ENCODE results near the gene BLACAT1. TPM values are rescaled to one million over a fixed set of nuclear protein-coding genes. Genes with fewer than 3 reads are reported as not detected.

BLACAT1 gene
- total and polyA plus RNA-seq, 2 donors = 0.03 TPM; not detected in 1

- H3K4me3 ChIP-seq (ENCODE audit: low read depth, low read length) = peak overlapping the region; percentile 19
- H3K36me3 ChIP-seq (ENCODE audit: insufficient read depth) = no peaks in the 10 kb centered on the region
- WGBS = 1% methylated on average over 72 of the region's 74 CpGs
Measured at GRCh38 chr1:205456868-205457745, 1.3 kb upstream of the BLACAT1 start.

DNA sequence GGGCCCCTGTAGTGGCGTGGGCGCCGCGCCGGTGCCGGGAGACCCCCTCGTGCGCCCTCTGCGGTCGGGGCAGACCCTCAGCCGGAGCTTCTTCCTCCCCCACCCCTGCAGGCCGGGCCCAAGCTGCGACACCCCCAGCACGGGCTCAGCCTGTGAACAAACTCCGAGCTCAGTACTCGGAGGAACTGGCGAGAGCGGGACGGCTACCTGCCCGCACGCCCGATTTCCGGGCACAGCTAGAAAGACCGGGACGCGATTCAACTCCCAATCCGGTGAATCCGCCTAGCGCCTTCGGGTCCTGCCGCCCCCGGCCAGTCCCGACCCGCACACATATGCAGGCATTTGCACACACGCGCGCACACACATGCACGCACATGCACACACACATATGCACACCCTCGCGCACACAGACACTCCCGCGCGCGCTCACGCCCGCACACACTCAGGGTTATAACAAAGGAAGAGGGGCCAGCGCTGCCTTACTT is 580 bp upstream of the BLACAT1 start:
- Histone ChIP-seq H3K36me3 (ENCODE audit: insufficient read depth) (no peaks in the 10 kb centered on the region), H3K27ac (ENCODE audit: low read depth) (no peak overlapping the region), H3K4me3 (ENCODE audit: low read depth, low read length) (peak overlapping the region; percentile 19), H3K4me1 (ENCODE audit: insufficient read depth) (no peaks in the 10 kb centered on the region)
- under 1% methylated on average over 47 of the region's 47 CpGs for WGBS
- no peak for DNase-seq (ENCODE audit: extremely low spot score)

More at GRCh38 chr1:205456868-205457745, 1.3 kb upstream of the BLACAT1 start:
- Histone ChIP-seq H3K27ac (ENCODE audit: low read depth) (no peak overlapping the region), H3K4me1 (ENCODE audit: insufficient read depth) (no peaks in the 10 kb centered on the region)
- no peak for DNase-seq (ENCODE audit: extremely low spot score)

DNA sequence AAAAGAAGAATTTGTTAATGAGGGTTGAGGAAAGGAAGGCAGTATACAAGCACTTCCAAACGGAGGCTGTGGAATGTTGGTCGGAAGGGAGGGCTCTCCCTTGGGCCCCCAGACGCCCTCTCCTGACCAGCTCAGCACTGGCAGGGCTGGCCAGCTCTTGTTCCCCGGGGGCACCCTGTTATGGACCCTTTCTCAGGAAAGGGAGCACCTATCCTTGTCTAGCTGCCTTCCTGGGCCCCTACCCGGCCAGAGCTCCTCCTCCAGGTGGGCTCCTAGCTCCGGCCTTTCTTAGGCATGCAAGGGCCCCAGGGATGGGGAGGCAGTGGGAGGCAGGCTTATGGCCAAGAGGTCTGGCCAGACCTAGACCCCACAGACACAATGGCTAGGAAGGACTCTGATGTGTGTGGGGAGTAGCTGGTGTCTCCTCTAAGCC is 926 bp downstream of the BLACAT1 start:
- Histone ChIP-seq H3K36me3 (ENCODE audit: insufficient read depth) (no peaks in the 10 kb centered on the region), H3K4me1 (ENCODE audit: insufficient read depth) (no peaks in the 10 kb centered on the region), H3K4me3 (ENCODE audit: low read depth, low read length) (no peak overlapping the region), H3K27ac (ENCODE audit: low read depth) (no peak overlapping the region)
- WGBS = 18% methylated on average over 6 of the region's 6 CpGs
- DNase-seq (ENCODE audit: extremely low spot score) = no peak

GRCh38 chr1:205453466-205453865 is 2.4 kb downstream of the BLACAT1 start:
- DNase-seq (ENCODE audit: extremely low spot score) = no peak
- Histone ChIP-seq H3K4me3 (ENCODE audit: low read depth, low read length) (no peak overlapping the region), H3K27ac (ENCODE audit: low read depth) (no peak overlapping the region), H3K36me3 (ENCODE audit: insufficient read depth) (no peaks in the 10 kb centered on the region), H3K4me1 (ENCODE audit: insufficient read depth) (no peaks in the 10 kb centered on the region)
- 28% methylated on average over 3 of the region's 3 CpGs for WGBS

DNA sequence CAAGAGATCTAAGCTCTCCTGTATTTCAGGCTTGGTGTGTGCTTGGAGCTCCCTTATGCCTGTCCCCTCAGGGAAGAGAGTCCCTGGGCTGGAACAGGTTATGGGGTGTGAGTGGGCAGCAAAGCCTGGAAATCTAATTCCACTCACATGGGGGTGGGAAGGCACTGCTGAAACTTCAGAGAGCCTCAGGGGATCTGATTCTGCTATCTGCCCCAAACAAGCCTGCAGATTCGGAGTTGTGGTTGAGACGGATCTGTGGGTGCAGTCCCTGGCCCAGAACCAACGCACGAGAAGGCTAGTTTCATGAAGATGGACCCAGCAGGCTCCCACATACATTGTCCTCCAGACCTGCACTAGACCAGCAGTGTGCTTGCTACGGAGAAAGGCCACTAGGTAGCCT is 2.9 kb downstream of the BLACAT1 start:
- no peak for DNase-seq (ENCODE audit: extremely low spot score)
- Histone ChIP-seq H3K36me3 (ENCODE audit: insufficient read depth) (no peaks in the 10 kb centered on the region), H3K27ac (ENCODE audit: low read depth) (no peak overlapping the region), H3K4me1 (ENCODE audit: insufficient read depth) (no peaks in the 10 kb centered on the region), H3K4me3 (ENCODE audit: low read depth, low read length) (no peak overlapping the region)
- WGBS = 70% methylated on average over 5 of the region's 5 CpGs

GRCh38 chr1:205452364-205452763 is 3.5 kb downstream of the BLACAT1 start:
- Histone ChIP-seq H3K36me3 (ENCODE audit: insufficient read depth) (no peaks in the 10 kb centered on the region), H3K27ac (ENCODE audit: low read depth) (no peak overlapping the region), H3K4me3 (ENCODE audit: low read depth, low read length) (no peak overlapping the region), H3K4me1 (ENCODE audit: insufficient read depth) (no peaks in the 10 kb centered on the region)
- WGBS = 57% methylated on average over 2 of the region's 2 CpGs
- no peak for DNase-seq (ENCODE audit: extremely low spot score)

- no peak overlapping the region for H3K27ac ChIP-seq (ENCODE audit: low read depth)
- 52% methylated on average over 2 of the region's 2 CpGs for WGBS
- H3K4me1 ChIP-seq (ENCODE audit: insufficient read depth) = no peaks in the 10 kb centered on the region
- no peaks in the 10 kb centered on the region for H3K36me3 ChIP-seq (ENCODE audit: insufficient read depth)
- H3K4me3 ChIP-seq (ENCODE audit: low read depth, low read length) = no peak overlapping the region
- DNase-seq (ENCODE audit: extremely low spot score) = no peak
Measured at GRCh38 chr1:205451759-205452164, 4.1 kb downstream of the BLACAT1 start.

- DNase-seq (ENCODE audit: extremely low spot score) = no peak
- Histone ChIP-seq H3K4me3 (ENCODE audit: low read depth, low read length) (no peak overlapping the region), H3K27ac (ENCODE audit: low read depth) (no peak overlapping the region), H3K36me3 (ENCODE audit: insufficient read depth) (no peaks in the 10 kb centered on the region), H3K4me1 (ENCODE audit: insufficient read depth) (no peaks in the 10 kb centered on the region)
- whole genome bisulfite sequencing = 62% methylated on average over 5 of the region's 5 CpGs
Measured at GRCh38 chr1:205451202-205451601, 4.6 kb downstream of the BLACAT1 start.

GRCh38 chr1:205450448-205450847 is 5.4 kb downstream of the BLACAT1 start:
- WGBS = 58% methylated on average over 4 of the region's 4 CpGs
- Histone ChIP-seq H3K27ac (ENCODE audit: low read depth) (no peak overlapping the region), H3K4me1 (ENCODE audit: insufficient read depth) (no peaks in the 10 kb centered on the region)

DNA sequence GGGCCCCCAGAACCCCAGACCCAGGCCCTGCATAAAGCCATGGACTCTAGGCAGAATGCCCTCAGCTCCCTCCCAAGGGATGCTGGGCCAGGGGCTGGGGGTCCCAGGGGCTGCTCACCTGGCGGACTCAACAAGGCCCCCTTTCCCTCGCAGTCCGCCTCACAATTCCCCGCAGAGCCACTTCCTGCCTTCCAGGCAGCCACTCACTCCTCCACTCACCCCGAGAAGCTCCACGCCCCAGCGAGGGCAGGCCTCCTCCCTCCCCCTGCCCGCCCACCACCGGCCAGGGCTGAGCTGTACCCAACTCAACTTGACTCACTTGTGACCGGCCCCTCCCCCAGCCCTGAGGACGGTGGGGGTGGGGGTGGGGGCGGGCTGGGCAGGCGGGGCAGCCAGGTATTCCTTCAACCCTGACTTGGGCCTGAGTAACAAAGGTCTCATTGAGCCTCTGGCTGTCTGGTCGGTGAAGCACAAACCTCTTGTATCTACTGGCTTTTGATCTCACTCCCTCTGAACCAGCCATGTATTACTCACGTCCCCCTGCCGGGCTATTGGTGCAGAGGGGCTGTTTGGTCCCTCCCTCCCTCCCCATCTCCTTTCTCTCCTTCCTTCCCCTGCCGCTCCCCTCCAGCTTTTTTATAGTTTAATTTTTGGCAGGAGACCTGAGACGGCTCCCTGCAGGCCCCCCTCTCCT is 5.9 kb downstream of the BLACAT1 start:
- DNase-seq (ENCODE audit: extremely low spot score) = no peak
- no peak overlapping the region for H3K27ac ChIP-seq (ENCODE audit: low read depth)
- H3K4me1 ChIP-seq (ENCODE audit: insufficient read depth) = no peaks in the 10 kb centered on the region
- no peaks in the 10 kb centered on the region for H3K36me3 ChIP-seq (ENCODE audit: insufficient read depth)
- WGBS = 30% methylated on average over 18 of the region's 18 CpGs
- H3K4me3 ChIP-seq (ENCODE audit: low read depth, low read length) = no peak overlapping the region

More at GRCh38 chr1:205450448-205450847, 5.4 kb downstream of the BLACAT1 start:
- DNase-seq (ENCODE audit: extremely low spot score) = no peak
- no peak overlapping the region for H3K4me3 ChIP-seq (ENCODE audit: low read depth, low read length)
- no peaks in the 10 kb centered on the region for H3K36me3 ChIP-seq (ENCODE audit: insufficient read depth)

- WGBS = 86% methylated on average over 4 of the region's 4 CpGs
- no peak for DNase-seq (ENCODE audit: extremely low spot score)
- Histone ChIP-seq H3K27ac (ENCODE audit: low read depth) (no peak overlapping the region), H3K36me3 (ENCODE audit: insufficient read depth) (no peaks in the 10 kb centered on the region), H3K4me3 (ENCODE audit: low read depth, low read length) (no peak overlapping the region), H3K4me1 (ENCODE audit: insufficient read depth) (no peaks in the 10 kb centered on the region)
Measured at GRCh38 chr1:205449254-205449749, 6.5 kb downstream of the BLACAT1 start.

DNA sequence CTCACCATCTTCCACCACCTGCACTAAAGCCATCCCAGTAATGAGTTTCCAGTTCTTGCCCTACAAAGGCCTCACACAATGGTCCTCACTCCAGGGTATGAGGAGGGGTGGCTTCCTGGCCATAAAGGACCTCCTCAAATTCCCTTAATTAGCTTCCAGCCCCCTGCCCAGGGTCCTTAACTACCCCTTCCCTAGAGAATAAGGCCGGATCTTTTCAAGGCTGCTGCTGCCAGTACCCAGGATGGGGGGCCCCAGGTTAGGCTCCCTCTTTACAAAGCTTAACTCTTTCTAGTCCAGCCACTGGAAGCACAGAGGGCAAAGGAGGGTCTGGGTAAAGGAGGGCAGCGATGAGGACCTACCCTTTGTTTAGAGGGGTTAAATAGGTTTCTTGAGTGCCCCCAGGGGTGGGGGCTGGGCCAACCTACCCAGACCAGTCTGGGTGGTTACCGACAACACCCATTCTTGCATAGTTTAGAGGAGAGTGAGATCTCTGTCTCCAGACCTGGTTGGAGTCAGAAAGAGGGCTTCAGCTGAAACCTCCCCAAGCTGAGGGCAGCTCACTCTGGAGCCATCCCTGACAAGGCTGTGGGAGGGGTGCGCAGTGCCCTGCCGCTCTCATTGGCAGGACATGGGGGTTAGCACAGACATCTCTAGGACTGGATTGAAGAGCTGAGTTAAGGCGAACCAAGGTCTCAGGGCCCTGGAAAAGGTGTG is 7.1 kb downstream of the BLACAT1 start:
- Histone ChIP-seq H3K27ac (ENCODE audit: low read depth) (no peak overlapping the region), H3K4me1 (ENCODE audit: insufficient read depth) (no peaks in the 10 kb centered on the region), H3K4me3 (ENCODE audit: low read depth, low read length) (no peak overlapping the region), H3K36me3 (ENCODE audit: insufficient read depth) (no peaks in the 10 kb centered on the region)
- WGBS = 84% methylated on average over 6 of the region's 6 CpGs
- no peak for DNase-seq (ENCODE audit: extremely low spot score)
